ENCODE data around the gene IYD.

IYD gene

DNA sequence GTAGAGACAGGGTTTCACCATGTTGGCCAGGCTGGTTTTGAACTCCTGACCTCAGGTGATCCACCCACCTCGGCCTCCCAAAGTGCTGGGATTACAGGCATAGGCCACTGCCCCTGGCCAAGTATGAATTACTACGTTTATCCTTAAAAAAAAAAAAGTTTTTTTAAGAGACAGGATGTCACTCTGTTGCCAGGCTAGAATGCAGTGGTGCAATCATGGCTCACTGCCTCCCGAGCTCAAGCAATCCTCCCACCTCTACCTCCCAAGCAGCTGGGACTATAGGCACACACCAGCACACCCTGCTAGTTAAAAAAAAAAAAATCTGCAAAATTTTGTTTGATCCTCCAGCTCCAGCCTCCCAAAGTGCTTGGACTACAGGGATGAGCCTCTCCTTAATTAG lies 23.1 kb downstream of the IYD start:
- TF ChIP-seq, protein P1, sequence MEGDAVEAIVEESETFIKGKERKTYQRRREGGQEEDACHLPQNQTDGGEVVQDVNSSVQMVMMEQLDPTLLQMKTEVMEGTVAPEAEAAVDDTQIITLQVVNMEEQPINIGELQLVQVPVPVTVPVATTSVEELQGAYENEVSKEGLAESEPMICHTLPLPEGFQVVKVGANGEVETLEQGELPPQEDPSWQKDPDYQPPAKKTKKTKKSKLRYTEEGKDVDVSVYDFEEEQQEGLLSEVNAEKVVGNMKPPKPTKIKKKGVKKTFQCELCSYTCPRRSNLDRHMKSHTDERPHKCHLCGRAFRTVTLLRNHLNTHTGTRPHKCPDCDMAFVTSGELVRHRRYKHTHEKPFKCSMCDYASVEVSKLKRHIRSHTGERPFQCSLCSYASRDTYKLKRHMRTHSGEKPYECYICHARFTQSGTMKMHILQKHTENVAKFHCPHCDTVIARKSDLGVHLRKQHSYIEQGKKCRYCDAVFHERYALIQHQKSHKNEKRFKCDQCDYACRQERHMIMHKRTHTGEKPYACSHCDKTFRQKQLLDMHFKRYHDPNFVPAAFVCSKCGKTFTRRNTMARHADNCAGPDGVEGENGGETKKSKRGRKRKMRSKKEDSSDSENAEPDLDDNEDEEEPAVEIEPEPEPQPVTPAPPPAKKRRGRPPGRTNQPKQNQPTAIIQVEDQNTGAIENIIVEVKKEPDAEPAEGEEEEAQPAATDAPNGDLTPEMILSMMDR (IDR thresholded peaks at IDR 0.05; ENCODE audit: low read depth, low read length, missing control alignments), result no peak
- no peak for DNase-seq (ENCODE audit: extremely low read depth, low read depth)

DNA sequence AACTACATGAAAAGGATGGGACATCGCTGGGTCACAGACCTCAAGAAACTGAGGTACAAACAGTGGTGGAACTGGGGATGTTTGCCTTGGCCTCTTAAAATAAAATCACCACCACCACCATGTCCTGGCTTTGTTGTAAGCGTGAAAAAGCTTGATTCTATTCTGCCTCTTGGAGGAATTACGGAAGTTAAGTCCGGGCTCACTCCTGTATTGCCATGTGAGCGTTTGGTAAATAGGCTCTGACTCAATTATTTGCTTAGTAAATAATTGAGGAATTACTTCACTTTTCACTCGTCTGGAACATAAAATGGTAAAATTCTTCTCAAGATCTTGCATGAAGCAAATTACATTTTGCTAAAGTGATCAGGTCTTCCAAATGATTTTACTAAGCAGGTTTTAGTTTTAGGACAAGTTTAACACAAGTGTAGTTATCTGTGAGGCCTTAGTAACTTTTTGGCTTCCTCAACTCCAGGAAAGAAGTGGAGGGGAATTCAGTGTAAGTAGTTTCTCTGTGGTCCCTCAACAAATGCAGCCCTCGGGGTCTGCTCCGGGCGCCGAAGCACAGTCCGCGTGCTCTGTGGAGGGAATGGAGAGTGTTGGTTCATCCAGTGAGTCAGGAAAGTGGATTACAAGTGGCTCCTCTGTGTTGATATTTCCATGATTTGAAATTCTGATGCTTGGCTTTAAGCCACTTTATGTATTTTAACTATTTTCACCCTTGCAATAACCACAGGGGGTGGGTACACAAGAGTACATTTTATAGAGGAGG lies 23.8 kb downstream of the IYD start:
- no peak for DNase-seq (ENCODE audit: extremely low read depth, low read depth)
- TF ChIP-seq, protein P1 (IDR thresholded peaks at IDR 0.05; ENCODE audit: low read depth, low read length, missing control alignments), result no peak

More for the DNA sequence above, 23.1 kb downstream of the IYD start:
- no peak overlapping the region for H3K4me3 ChIP-seq (replicated peaks; ENCODE audit: low read depth, low read length)

DNA sequence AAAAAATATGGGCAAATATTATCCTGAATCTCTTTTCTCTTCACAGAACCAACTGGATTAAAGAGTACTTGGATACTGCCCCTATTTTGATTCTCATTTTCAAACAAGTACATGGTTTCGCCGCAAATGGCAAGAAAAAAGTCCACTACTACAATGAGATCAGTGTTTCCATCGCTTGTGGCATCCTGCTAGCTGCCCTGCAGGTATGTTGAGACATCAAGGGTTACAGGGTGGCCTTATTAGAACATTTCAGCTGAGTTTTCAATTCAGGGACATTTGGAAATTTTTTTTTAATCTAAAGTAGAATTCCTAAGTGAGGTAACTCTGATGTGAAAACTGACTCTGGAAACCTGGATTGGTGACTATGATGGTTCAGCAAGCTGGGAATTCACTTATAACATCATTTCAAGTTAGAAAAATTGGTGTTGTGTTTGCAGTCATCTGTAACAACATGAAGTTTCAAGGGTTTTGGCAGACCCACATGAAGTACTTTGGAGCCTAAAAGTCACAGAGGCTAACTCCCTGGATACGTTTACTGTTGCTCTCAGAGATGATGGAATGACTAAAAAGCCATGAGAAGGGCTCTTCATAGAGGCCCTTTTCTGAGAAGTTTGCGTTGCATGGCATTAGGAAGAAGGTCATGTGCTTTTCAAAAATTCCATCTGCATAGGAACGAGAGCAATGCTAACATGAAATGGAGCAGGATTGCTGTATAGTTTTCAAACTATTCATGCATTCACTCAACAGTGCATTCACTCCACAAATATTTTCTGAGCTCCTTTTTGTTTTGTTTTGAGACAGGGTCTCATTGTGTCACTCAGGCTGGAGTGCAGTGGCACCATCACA lies 25.5 kb downstream of the IYD start:
- H3K4me3 ChIP-seq (replicated peaks; ENCODE audit: low read depth, low read length), result no peak overlapping the region
- TF ChIP-seq, protein P1 (IDR thresholded peaks at IDR 0.05; ENCODE audit: low read depth, low read length, missing control alignments), result no peak
- DNase-seq (ENCODE audit: extremely low read depth, low read depth), result no peak

More for the DNA sequence above, 23.8 kb downstream of the IYD start:
- H3K4me3 ChIP-seq (replicated peaks; ENCODE audit: low read depth, low read length), result no peak overlapping the region

DNA sequence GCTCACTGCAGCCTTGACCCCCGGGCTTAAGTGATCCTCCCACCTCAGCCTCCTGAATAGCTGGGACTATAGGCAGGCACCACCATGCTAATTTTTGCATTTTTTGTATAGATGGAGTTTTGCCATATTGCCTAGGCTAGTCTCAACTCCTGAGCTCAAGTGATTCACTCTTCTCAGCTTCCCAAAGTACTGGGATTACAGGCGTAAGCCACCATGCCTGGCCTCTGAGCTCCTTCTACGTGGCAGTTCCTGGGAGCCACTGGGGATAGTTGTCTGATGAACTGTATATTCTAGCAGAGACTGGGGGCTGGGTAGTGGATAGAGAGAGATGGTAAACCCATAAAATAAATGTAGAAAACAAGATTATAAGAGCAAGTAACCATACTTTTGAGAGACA lies 26.1 kb downstream of the IYD start:
- no peak overlapping the region for H3K4me3 ChIP-seq (replicated peaks; ENCODE audit: low read depth, low read length)
- DNase-seq (ENCODE audit: extremely low read depth, low read depth), result no peak
- TF ChIP-seq, protein P1 (IDR thresholded peaks at IDR 0.05; ENCODE audit: low read depth, low read length, missing control alignments), result no peak

DNA sequence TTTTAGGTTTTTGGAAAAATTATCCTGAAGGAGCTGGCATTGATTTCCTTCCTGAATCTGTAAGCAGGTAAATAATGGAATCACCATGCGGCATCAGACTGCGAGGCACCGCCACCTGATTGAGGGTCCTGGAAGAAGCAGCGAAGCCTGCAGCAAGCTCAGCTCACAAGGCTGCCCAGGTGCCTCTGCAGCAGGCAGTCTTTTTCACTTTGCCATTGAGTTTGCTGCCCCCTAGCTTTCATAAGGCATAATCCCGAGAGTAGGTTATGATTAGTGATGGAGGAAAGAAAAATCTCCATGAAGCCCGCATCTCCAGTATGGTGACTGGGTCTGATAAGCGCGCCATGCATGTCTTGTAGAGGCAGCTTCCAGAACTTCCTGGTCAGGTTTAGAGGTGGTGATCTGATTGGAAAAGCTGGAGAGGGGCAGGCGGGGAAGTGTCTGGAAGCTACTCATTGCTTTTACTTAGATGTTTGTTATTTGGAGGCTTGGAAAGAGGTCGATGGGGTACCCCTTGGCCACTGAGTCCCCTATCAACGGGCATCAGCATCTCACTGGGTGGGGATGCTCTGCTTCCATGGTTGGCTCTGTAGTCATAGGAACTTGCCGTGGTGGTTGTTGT lies 26.7 kb downstream of the IYD start:
- H3K4me3 ChIP-seq (replicated peaks; ENCODE audit: low read depth, low read length), result no peak overlapping the region
- TF ChIP-seq, protein P1 (IDR thresholded peaks at IDR 0.05; ENCODE audit: low read depth, low read length, missing control alignments), result peak; percentile 79
- peak; percentile 32 for DNase-seq (ENCODE audit: extremely low read depth, low read depth)

DNA sequence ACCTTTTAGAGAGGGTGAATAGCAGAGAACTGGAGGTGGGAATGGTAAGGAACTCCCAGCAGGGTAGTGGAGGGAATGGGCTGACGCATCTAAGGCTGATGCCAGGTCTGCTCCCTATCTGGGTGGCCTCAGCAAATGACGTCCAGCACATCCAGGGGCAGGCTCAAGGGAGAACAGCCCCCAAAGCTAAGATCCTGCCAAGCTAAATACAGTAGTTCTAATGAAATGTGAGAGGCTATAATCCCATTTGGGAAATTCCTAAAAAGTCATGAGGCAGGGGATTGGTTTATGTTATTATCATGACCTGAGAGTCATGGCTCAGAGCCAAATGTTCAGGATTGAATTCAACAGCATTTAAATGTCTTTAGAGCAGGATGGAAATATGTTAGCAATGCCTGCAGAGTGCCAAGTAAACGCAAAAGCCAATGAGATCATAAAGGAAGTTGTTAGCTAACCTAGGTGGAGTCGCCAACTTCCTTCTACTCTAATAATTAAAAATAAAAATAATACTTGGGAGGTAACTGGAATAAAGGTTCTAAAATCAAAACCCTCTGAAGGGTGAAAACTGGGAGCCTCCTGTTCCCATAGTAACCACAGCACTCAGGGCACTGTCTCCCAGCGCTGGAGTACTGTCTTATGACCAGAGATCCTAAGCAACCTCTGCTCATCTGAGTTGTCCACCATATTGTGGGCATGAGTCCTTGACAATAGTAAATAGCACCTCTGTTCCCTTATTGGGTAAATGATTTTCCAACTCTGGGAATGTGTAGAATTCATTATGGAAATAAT lies 34.8 kb downstream of the IYD start:
- TF ChIP-seq, protein P1 (IDR thresholded peaks at IDR 0.05; ENCODE audit: low read depth, low read length, missing control alignments), result no peak
- peak; percentile 82 for DNase-seq (ENCODE audit: extremely low read depth, low read depth)
- H3K4me3 ChIP-seq (replicated peaks; ENCODE audit: low read depth, low read length), result no peak overlapping the region
